Myocyte (in vitro differentiated cells): ENCODE data around the gene LRRC37B. TPM values are rescaled to one million over a fixed set of nuclear protein-coding genes. Genes with fewer than 3 reads are reported as not detected.
"Not testable (repeated sequence)": the region's sequence is repeated elsewhere in the genome, so short reads cannot be mapped to it uniquely, and the experiment has no call there.

Experiments
- DNase-seq: peaks from one replicate; pipeline ENCODE4 v3.0.0-alpha.2; 2012; ENCODE audit warnings: low read depth
- total RNA-seq: library from RNA; depleted of rRNA; stranded (reverse); fragments of >200 nt; gene quantifications from 2 replicates; pipeline ENCODE4 v1.2.3, GENCODE V29; 2014

LRRC37B gene
- total RNA-seq, 1 donor from 2014 or later = 7.0 TPM

DNA sequence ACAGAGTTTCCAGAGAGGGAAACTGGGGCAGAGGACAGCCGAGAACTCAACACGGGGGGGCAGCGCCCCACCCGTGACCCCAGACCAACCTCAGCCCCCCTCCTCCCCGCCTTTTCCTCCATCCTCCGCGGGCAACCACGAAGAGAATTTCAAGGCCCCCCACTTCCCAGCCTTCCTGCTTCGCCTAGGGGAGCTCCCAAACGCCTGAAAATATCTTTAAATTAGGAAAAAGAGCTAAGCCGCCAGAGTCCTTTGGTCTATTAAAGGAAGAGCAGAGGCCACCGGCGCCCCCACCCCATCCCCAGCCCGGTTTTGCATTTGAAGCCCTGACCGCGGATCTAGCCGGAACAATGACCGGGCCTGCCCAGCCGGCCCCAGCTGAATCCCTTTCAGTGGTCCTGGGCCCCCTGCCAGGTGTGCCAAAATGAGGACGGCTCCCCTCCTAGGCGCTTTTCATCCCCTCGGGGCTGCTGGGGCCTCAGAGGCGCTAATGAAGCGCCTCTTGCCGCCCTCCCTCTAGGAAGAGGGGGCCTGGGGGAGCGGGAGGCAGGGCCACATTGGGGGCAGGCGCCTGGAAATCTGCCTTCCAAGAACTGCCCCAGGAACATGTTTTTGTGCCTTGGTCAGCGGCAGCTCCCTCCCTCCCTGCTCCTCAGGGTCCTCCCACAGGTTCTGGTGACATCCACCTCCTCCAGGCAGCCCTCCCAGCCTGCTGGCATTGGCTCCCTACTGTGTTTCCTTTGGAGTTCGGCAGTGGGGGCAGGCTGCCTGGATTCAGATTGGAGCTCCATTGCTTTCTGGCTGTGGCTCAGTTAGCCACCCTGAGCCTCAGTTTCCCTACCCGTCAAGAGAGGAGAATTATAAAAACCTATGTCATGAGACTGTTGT is 78.0 kb downstream of the LRRC37B start:
- not testable (repeated sequence) for DNase-seq

DNA sequence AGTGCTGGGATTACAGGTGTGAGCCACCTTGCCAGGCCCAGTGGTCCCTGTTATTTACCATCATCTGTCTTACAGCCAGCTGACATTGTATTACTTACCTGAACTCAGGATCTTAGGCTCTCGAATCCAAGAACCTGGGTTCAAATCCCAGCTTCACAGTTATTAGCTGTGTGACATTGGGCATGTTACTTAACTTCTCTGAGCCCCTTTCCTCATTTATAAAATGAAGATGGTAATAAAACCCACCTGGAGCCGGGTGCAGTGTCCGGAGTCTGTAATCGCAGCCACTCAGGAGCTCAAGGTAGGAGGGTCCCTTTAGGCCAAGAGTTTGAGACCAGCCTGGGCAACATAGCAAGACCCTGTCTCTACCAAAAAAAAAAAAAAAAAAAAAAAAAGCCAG is 79.7 kb downstream of the LRRC37B start:
- DNase-seq = not testable (repeated sequence)

DNA sequence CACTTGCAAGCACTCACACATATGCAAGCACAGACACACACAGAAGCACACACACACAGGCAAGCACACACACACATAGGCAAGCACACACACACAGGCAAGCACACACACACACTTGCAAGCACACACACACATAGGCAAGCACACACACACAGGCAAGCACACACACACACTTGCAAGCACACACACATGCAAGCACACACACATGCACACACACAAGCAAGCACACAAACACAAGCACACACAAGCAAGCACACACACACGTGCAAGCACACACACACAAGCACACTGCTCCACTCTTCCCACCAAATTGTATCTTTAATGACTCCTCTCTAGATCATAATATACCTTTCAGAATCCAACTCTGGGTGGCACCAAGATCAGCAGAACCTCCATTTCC is 84.9 kb downstream of the LRRC37B start:
- not testable (repeated sequence) for DNase-seq

DNA sequence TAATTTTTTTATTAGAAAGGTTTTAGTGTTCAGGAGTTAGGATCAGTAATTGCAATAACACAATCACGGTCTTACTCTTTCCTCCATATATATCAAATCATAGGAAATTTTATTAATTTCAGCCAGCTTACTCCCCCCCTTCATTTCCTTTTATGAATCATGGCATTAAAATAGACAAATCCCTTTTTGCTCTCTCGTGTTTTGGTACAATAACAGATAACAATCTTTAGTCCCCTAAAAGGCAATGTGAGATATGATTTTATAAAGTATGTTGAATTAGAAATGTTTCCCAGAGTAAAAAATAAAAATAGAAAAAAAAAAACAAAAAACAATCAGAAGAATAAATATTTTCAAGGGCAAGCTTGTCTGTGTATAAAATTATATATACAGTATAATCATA is 92.5 kb downstream of the LRRC37B start:
- no peak for DNase-seq

DNA sequence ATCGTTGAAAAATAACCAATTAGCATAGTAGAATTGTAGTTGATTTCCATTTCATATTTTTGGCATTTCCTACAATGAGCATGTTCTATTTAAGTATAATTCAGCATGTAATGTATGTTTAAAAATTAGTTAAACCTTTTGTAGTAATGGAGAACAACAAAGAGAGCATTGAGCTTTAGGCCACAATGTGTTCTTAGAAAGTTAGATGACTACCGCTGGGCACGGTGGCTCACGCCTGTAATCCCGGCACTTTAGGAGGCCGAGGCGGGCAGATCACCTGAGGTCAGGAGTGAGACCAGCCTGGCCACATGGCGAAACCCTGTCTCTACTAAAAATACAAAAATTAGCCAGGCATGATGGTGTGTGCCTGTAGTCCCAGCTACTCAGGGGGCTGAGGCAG is 93.1 kb downstream of the LRRC37B start:
- DNase-seq = not testable (repeated sequence)

DNA sequence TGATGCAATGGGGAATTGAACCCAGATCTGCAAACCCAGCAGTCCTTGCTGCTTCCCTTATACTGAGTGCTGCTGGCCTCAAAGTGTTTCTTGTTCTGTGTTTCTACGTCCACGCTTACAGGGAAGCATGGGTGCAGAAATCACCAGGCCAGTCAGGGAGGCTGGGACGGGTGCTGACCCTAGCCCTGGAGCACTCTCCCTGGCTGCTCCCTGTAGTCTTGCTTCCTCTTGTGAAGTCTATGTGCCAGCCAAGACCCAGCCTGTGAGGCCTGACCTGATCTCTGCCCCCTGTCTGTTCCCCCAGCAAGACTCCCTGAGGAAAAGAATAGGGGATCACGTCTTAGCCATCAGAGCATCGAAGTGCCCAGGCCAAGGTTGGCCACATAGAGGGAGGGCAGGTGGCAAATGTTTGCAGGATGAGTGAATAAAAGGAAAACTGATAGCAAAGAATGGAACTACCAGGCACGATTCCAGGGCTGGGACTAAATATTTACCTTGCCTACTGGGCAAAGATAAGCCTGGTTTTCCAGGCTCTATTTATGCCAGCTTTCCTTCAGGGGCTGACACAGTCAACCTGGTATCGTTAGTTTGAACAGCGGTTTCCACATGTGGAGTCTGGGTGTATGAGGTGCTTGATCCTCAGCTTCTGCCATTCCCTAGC is 93.9 kb downstream of the LRRC37B start:
- DNase-seq = no peak

DNA sequence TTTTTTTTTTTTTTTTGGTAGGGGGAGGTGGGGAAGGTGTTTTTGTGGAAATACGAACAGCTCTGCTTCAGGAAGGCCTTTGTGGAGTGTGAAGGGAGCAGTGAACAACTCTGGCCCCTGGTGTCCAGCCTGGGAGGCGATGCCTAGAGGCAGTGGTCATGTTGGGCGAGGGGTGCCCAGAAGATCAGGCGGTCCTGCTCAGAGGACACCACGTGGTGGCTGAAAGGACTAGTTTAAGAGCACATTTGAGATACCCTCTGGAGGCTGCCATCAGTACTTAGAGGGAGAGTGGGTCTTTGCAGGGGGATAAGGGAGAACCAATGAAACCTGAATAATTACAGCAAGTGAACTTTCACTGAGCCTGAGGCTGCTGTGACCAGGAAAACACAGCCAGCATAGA is 95.0 kb downstream of the LRRC37B start:
- no peak for DNase-seq

DNA sequence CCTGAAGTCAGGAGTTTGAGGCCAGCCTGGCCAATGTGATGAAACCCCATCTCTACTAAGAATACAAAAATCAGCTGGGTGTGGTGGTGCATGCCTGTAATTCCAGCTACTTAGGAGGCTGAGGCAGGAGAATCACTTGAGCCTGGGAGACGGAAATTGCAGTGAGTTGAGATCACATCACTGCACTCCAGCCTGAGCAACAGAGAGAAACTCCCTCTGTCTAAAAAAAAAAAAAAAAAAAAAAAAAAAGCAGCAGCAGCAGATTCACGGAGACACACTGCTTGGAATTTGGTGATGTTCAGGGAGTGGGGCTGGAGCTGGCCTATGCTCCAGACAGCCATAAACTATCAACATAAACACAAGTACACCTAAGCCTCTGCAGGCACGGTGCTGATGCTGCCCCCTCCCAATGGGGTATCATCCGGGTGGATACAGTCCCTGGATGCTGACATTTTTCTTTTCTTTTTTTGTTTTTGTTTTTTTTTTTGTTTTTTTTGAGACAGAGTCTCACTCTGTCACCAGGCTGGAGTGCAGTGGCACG is 95.5 kb downstream of the LRRC37B start:
- DNase-seq = no peak

Other genes with a start within 250 kb of the LRRC37B start
- 104 and 108 TPM in 2 replicates for gene COPRS, start 148.1 kb upstream of the LRRC37B start, total RNA-seq
- 36.1 and 41.3 TPM in 2 replicates for gene UTP6, start 105.7 kb upstream of the LRRC37B start, total RNA-seq
- 11.8 and 12.2 TPM in 2 replicates for gene SUZ12, start 70.4 kb upstream of the LRRC37B start, total RNA-seq
- 42.3 and 48.0 TPM in 2 replicates for gene RHOT1, start 135.1 kb downstream of the LRRC37B start, total RNA-seq